ENCODE measurements around the gene CCDC188.

CCDC188 gene

GRCh38 chr22:20156611-20157429, 6.0 kb upstream of the CCDC188 start:
- Histone ChIP-seq H2BK120ac (ENCODE audit: low read depth, low read length) (no peak overlapping the region), H3K36me3 (replicated peaks in 1 of 2; ENCODE audit: control insufficient read depth in 2 of 2, insufficient read depth in 2 of 2, low read length in 2 of 2) (no peaks in the 10 kb centered on the region), H3K18ac (ENCODE audit: low read length) (peak overlapping the region; percentile 30), H3K27ac (replicated peaks; ENCODE audit: low read length) (no peak overlapping the region), H3K9ac (ENCODE audit: low read depth, low read length, poor library complexity) (no peak overlapping the region), H2AFZ (ENCODE audit: low read length) (peak overlapping the region; percentile 42), H3K23ac (ENCODE audit: low read depth, low read length, poor library complexity) (peak overlapping the region; percentile 76), H2BK12ac (ENCODE audit: low read length) (peak overlapping the region; percentile 12), H3K14ac (ENCODE audit: low read length) (peak overlapping the region; percentile 25), H3K79me1 (ENCODE audit: low read depth, low read length) (no peaks in the 10 kb centered on the region), H2BK15ac (ENCODE audit: low read length) (no peak overlapping the region), H4K91ac (ENCODE audit: low read depth, low read length, poor library complexity) (no peak overlapping the region), H3K4me1 (ENCODE audit: control insufficient read depth in 2 of 2, insufficient read depth in 1 of 2, low read depth in 1 of 2, low read length in 2 of 2) (peaks cover 15 to 35% of the 10 kb centered on the region in 2 donors), H3K27me3 (ENCODE audit: control insufficient read depth in 3 of 3, insufficient read depth in 3 of 3, low read depth in 1 of 3, low read length in 3 of 3) (no peaks in the 10 kb centered on the region), H3K4ac (ENCODE audit: low read length) (no peak overlapping the region), H2AK5ac (ENCODE audit: low read depth, low read length) (peak overlapping the region; percentile 78), H3K4me2 (ENCODE audit: insufficient read depth, low read length, poor library complexity, severe bottlenecking) (no peak overlapping the region), H3K4me3 (ENCODE audit: low read length in 2 of 2) (no peak overlapping the region), H3K9me3 (replicated peaks in 1 of 2; ENCODE audit: control insufficient read depth in 2 of 2, insufficient read depth in 1 of 2, low read depth in 1 of 2, low read length in 2 of 2) (peaks cover 0 to 2% of the 10 kb centered on the region in 2 donors), H4K8ac (ENCODE audit: low read depth, low read length) (no peak overlapping the region), H2BK5ac (ENCODE audit: low read length) (no peak overlapping the region)
- peak; percentile 81 for DNase-seq (ENCODE audit: low spot score)
- no CpG with 5 or more reads among the region's 17 CpGs for WGBS, 2 donors (ENCODE audit: extremely low coverage in 2 of 2, insufficient read length in 2 of 2, insufficient replicate concordance in 1 of 2)

- Histone ChIP-seq H3K79me1 (ENCODE audit: low read depth, low read length) (no peaks in the 10 kb centered on the region), H2BK120ac (ENCODE audit: low read depth, low read length) (no peak overlapping the region), H3K9ac (ENCODE audit: low read depth, low read length, poor library complexity) (peak overlapping the region; percentile 37), H3K9me3 (replicated peaks in 1 of 2; ENCODE audit: control insufficient read depth in 2 of 2, insufficient read depth in 1 of 2, low read depth in 1 of 2, low read length in 2 of 2) (peaks cover 0 to 2% of the 10 kb centered on the region in 2 donors), H3K27ac (replicated peaks; ENCODE audit: low read length) (no peak overlapping the region), H3K4me1 (ENCODE audit: control insufficient read depth in 2 of 2, insufficient read depth in 1 of 2, low read depth in 1 of 2, low read length in 2 of 2) (peaks cover 16 to 35% of the 10 kb centered on the region in 2 donors), H3K14ac (ENCODE audit: low read length) (peak overlapping the region; percentile 14), H3K27me3 (ENCODE audit: control insufficient read depth in 3 of 3, insufficient read depth in 3 of 3, low read depth in 1 of 3, low read length in 3 of 3) (no peaks in the 10 kb centered on the region), H2BK5ac (ENCODE audit: low read length) (no peak overlapping the region), H3K23ac (ENCODE audit: low read depth, low read length, poor library complexity) (no peak overlapping the region), H3K4me2 (ENCODE audit: insufficient read depth, low read length, poor library complexity, severe bottlenecking) (no peak overlapping the region), H2AFZ (ENCODE audit: low read length) (peak overlapping the region; percentile 42), H3K18ac (ENCODE audit: low read length) (peak overlapping the region; percentile 27), H4K8ac (ENCODE audit: low read depth, low read length) (no peak overlapping the region), H2BK12ac (ENCODE audit: low read length) (no peak overlapping the region), H3K4me3 (ENCODE audit: low read length in 2 of 2) (no peak overlapping the region), H4K91ac (ENCODE audit: low read depth, low read length, poor library complexity) (no peak overlapping the region), H3K4ac (ENCODE audit: low read length) (no peak overlapping the region), H2BK15ac (ENCODE audit: low read length) (no peak overlapping the region), H2AK5ac (ENCODE audit: low read depth, low read length) (peak overlapping the region; percentile 78), H3K36me3 (replicated peaks in 1 of 2; ENCODE audit: control insufficient read depth in 2 of 2, insufficient read depth in 2 of 2, low read length in 2 of 2) (no peaks in the 10 kb centered on the region)
- no CpG with 5 or more reads among the region's 7 CpGs for WGBS, 2 donors (ENCODE audit: extremely low coverage in 2 of 2, insufficient read length in 2 of 2, insufficient replicate concordance in 1 of 2)
- no peak for DNase-seq (ENCODE audit: low spot score)
These were observed 5.2 kb upstream of the CCDC188 start for GRCh38 chr22:20156042-20156389.

- peak overlapping the region; percentile 49 for H2BK15ac ChIP-seq (ENCODE audit: low read length)
- no peak overlapping the region for H3K4ac ChIP-seq (ENCODE audit: low read length)
- no peaks in the 10 kb centered on the region for H3K36me3 ChIP-seq (replicated peaks in 1 of 2; ENCODE audit: control insufficient read depth in 2 of 2, insufficient read depth in 2 of 2, low read length in 2 of 2)
- peak overlapping the region; percentile 71 for H3K18ac ChIP-seq (ENCODE audit: low read length)
- H3K27ac ChIP-seq (replicated peaks; ENCODE audit: low read length) = no peak overlapping the region
- H3K9me3 ChIP-seq (replicated peaks in 1 of 2; ENCODE audit: control insufficient read depth in 2 of 2, insufficient read depth in 1 of 2, low read depth in 1 of 2, low read length in 2 of 2) = peaks cover 0 to 2% of the 10 kb centered on the region in 2 donors
- no peak overlapping the region for H2BK12ac ChIP-seq (ENCODE audit: low read length)
- no peaks in the 10 kb centered on the region for H3K79me1 ChIP-seq (ENCODE audit: low read depth, low read length)
- H4K8ac ChIP-seq (ENCODE audit: low read depth, low read length) = no peak overlapping the region
- H4K91ac ChIP-seq (ENCODE audit: low read depth, low read length, poor library complexity) = no peak overlapping the region
- peak overlapping the region; percentile 89 for H3K14ac ChIP-seq (ENCODE audit: low read length)
- no peak overlapping the region for H2BK120ac ChIP-seq (ENCODE audit: low read depth, low read length)
- no peaks in the 10 kb centered on the region for H3K27me3 ChIP-seq (ENCODE audit: control insufficient read depth in 3 of 3, insufficient read depth in 3 of 3, low read depth in 1 of 3, low read length in 3 of 3)
- peak overlapping the region; percentile 81 for H2AFZ ChIP-seq (ENCODE audit: low read length)
- no peak for DNase-seq (ENCODE audit: low spot score)
- peaks cover 16 to 35% of the 10 kb centered on the region in 2 donors for H3K4me1 ChIP-seq (ENCODE audit: control insufficient read depth in 2 of 2, insufficient read depth in 1 of 2, low read depth in 1 of 2, low read length in 2 of 2)
- H3K23ac ChIP-seq (ENCODE audit: low read depth, low read length, poor library complexity) = no peak overlapping the region
- no peak overlapping the region for H3K4me2 ChIP-seq (ENCODE audit: insufficient read depth, low read length, poor library complexity, severe bottlenecking)
- peak overlapping the region; percentile 37 for H3K9ac ChIP-seq (ENCODE audit: low read depth, low read length, poor library complexity)
- no peak overlapping the region for H2BK5ac ChIP-seq (ENCODE audit: low read length)
- WGBS, 2 donors (ENCODE audit: extremely low coverage in 2 of 2, insufficient read length in 2 of 2, insufficient replicate concordance in 1 of 2) = no CpG with 5 or more reads among the region's 30 CpGs
- H2AK5ac ChIP-seq (ENCODE audit: low read depth, low read length) = peak overlapping the region; percentile 75
- H3K4me3 ChIP-seq (ENCODE audit: low read length in 2 of 2) = peak overlapping the region in 1 of 2 donors; percentile 8
These were observed 4.6 kb upstream of the CCDC188 start for GRCh38 chr22:20155330-20156041.

- WGBS, 2 donors (ENCODE audit: extremely low coverage in 2 of 2, insufficient read length in 2 of 2, insufficient replicate concordance in 1 of 2) = no CpG with 5 or more reads among the region's 14 CpGs
- H3K9ac ChIP-seq (ENCODE audit: low read depth, low read length, poor library complexity) = peak overlapping the region; percentile 44
- H3K4me3 ChIP-seq (ENCODE audit: low read length in 2 of 2) = peak overlapping the region in 1 of 2 donors; percentile 8
- peak overlapping the region; percentile 81 for H2AFZ ChIP-seq (ENCODE audit: low read length)
- H3K14ac ChIP-seq (ENCODE audit: low read length) = peak overlapping the region; percentile 94
- H3K27me3 ChIP-seq (ENCODE audit: control insufficient read depth in 3 of 3, insufficient read depth in 3 of 3, low read depth in 1 of 3, low read length in 3 of 3) = no peaks in the 10 kb centered on the region
- peak overlapping the region; percentile 41 for H2BK12ac ChIP-seq (ENCODE audit: low read length)
- H3K79me1 ChIP-seq (ENCODE audit: low read depth, low read length) = no peaks in the 10 kb centered on the region
- H3K18ac ChIP-seq (ENCODE audit: low read length) = peak overlapping the region; percentile 76
- no peak for DNase-seq (ENCODE audit: low spot score)
- H3K9me3 ChIP-seq (replicated peaks in 1 of 2; ENCODE audit: control insufficient read depth in 2 of 2, insufficient read depth in 1 of 2, low read depth in 1 of 2, low read length in 2 of 2) = peaks cover 0 to 2% of the 10 kb centered on the region in 2 donors
- peak overlapping the region; percentile 66 for H3K23ac ChIP-seq (ENCODE audit: low read depth, low read length, poor library complexity)
- no peak overlapping the region for H3K4ac ChIP-seq (ENCODE audit: low read length)
- H3K4me1 ChIP-seq (ENCODE audit: control insufficient read depth in 2 of 2, insufficient read depth in 1 of 2, low read depth in 1 of 2, low read length in 2 of 2) = peaks cover 16 to 35% of the 10 kb centered on the region in 2 donors
- H3K27ac ChIP-seq (replicated peaks; ENCODE audit: low read length) = no peak overlapping the region
- H2BK15ac ChIP-seq (ENCODE audit: low read length) = no peak overlapping the region
- peak overlapping the region; percentile 66 for H2BK5ac ChIP-seq (ENCODE audit: low read length)
- H3K36me3 ChIP-seq (replicated peaks in 1 of 2; ENCODE audit: control insufficient read depth in 2 of 2, insufficient read depth in 2 of 2, low read length in 2 of 2) = no peaks in the 10 kb centered on the region
- H4K8ac ChIP-seq (ENCODE audit: low read depth, low read length) = peak overlapping the region; percentile 43
- peak overlapping the region; percentile 31 for H2BK120ac ChIP-seq (ENCODE audit: low read depth, low read length)
- peak overlapping the region; percentile 92 for H4K91ac ChIP-seq (ENCODE audit: low read depth, low read length, poor library complexity)
- no peak overlapping the region for H3K4me2 ChIP-seq (ENCODE audit: insufficient read depth, low read length, poor library complexity, severe bottlenecking)
- peak overlapping the region; percentile 86 for H2AK5ac ChIP-seq (ENCODE audit: low read depth, low read length)
These were observed 3.8 kb upstream of the CCDC188 start for GRCh38 chr22:20154602-20155187.

Data from neuronal stem cell (in vitro differentiated cells).